Adrenal gland (tissue), 12 donors: ENCODE measurements around the gene CLEC16A. TPM values are rescaled to one million over a fixed set of nuclear protein-coding genes. Genes with fewer than 3 reads are reported as not detected.

ENCODE experiments used
- DNase-seq, 7 donors: peaks; one replicate each; pipeline ENCODE4 v3.0.0-alpha.2; 2019 to 2020
- H3K27ac ChIP-seq, 5 donors: fragments of 200-600 bp; sonication (generic) in 4 of 5; 1 replicate in 3 of 5; 2 replicates in 2 of 5; pipeline versions ENCODE4 v1.5.1 to v1.8.0; 2016 to 2020; ENCODE audit warnings: mild to moderate bottlenecking in 1 of 5
- H3K27me3 ChIP-seq: fragments of 200-600 bp; 2 replicates; pipeline ENCODE4 v1.8.0; 2021
- H3K36me3 ChIP-seq, 2 donors: fragments of 200-600 bp; replicated peaks in 1 of 2; 1 replicate in 1 of 2; 2 replicates in 1 of 2; pipeline versions ENCODE4 v1.5.1 to v1.8.0; 2018 to 2022
- H3K4me1 ChIP-seq, 2 donors: fragments of 200-600 bp; replicated peaks in 1 of 2; 1 replicate in 1 of 2; 2 replicates in 1 of 2; pipeline versions ENCODE4 v1.5.1 to v1.8.0; 2018 to 2021
- H3K4me3 ChIP-seq, 4 donors: fragments of 200-600 bp; sonication (generic) in 3 of 4; one replicate each; pipeline ENCODE4 v1.5.1; 2016 to 2018
- H3K9me3 ChIP-seq, 3 donors: fragments of 200-600 bp; sonication (generic) in 1 of 3; replicated peaks in 1 of 3; 1 replicate in 2 of 3; 2 replicates in 1 of 3; pipeline versions ENCODE4 v1.5.1 to v1.8.0; 2016 to 2021
- CTCF ChIP-seq, 6 experiments: fragments of 450-650 bp in 4 of 6; fragments of 200-600 bp in 2 of 6; sonication (generic) in 1 of 6; IDR thresholded peaks; 1 replicate in 5 of 6; 2 replicates in 1 of 6; pipeline versions ENCODE4 v1.5.1 to v1.8.0; 2016 to 2021; ENCODE audit warnings: antibody characterized with exemption in 6 of 6, mild to moderate bottlenecking in 2 of 6, moderate library complexity in 1 of 6
- POLR2A ChIP-seq, 2 donors: fragments of 450-650 bp; IDR thresholded peaks; one replicate each; pipeline ENCODE4 v1.6.1; 2017; ENCODE audit warnings: antibody characterized with exemption in 2 of 2, mild to moderate bottlenecking in 2 of 2, moderate library complexity in 1 of 2
- WGBS, 4 donors: extraction: QIAGEN DNeasy Blood & Tissue Kit in 2 of 4; methylation state at CpG; one replicate each; pipeline versions ENCODE4 v1.1.5 to v1.1.7; 2013 to 2017; 5-methylcytosine and 5-hydroxymethylcytosine counted together
- intact Hi-C, 2 donors: fragments of 100-400 bp; cut with DNase I; formaldehyde crosslinking; loops; one replicate each; pipeline versions ENCODE4 v1.14.1 to v1.15.0; 2022 to 2023
- polyA plus RNA-seq, 3 donors: library from polyadenylated mRNA; stranded (reverse); fragments of 200-250 nt in 2 of 3; fragments of 350-450 nt in 1 of 3; fragmentation: Illumina TruSeq in 1 of 3; extraction: RNeasy Lipid Tissue Mini Kit (QIAGEN cat#74804) in 1 of 3; gene quantifications; one replicate each; pipeline ENCODE4 v1.2.3, GENCODE V29; 2013 to 2014
- total RNA-seq, 9 donors: library from RNA; depleted of rRNA in 4 of 9; stranded (reverse); fragments of >200 nt in 4 of 9; fragments of 120-200 nt in 1 of 9; fragmentation: NEBNext Ultra II Directional in 1 of 9; extraction: Animal tissue kit (Norgen Biotek cat#: 25700) in 1 of 9; gene quantifications; one replicate each; pipeline versions ENCODE4 v1.1.0 to v1.2.4, GENCODE V29; 2013 to 2023
- donor health status: healthy with polysubstance abuse.
- donor health status: Bipolar disorder and iron deficiency.
- donor health status: DM: yes; HTN: yes; CAD: no.
- donor health status: DM: no; HTN: no; CAD: no.
- donor health status: DM: no; HTN: no; CAD: no.
- donor health status: DM: yes; HTN: yes; CAD: no.

CLEC16A gene
- total and polyA plus RNA-seq, 12 donors = 14.0 to 37.2 (median 27.6) TPM

- intact Hi-C loops = no loop called here
- Histone ChIP-seq H3K27me3 (no peaks in the 10 kb centered on the region), H3K4me3 (no peak overlapping the region), H3K9me3 (no peaks in the 10 kb centered on the region), H3K4me1 (no peaks in the 10 kb centered on the region), H3K36me3 (peaks cover 0 to 20% of the 10 kb centered on the region in 2 donors), H3K27ac (peak overlapping the region in 1 of 5 donors; percentile 0)
- TF ChIP-seq CTCF (IDR thresholded peaks at IDR 0.05) = no peak
- no peak for TF ChIP-seq POLR2A (IDR thresholded peaks at IDR 0.05)
- WGBS, 4 donors = 92 to 96% (median 94%) methylated on average over 13 to 14 of the region's 14 CpGs
- no peak for DNase-seq
These were observed 34.6 kb downstream of the CLEC16A start for GRCh38 chr16:10978871-10979446.

- no peaks in the 10 kb centered on the region for H3K27me3 ChIP-seq
- H3K9me3 ChIP-seq = no peaks in the 10 kb centered on the region
- intact Hi-C loops = no loop called here
- no peaks in the 10 kb centered on the region for H3K4me1 ChIP-seq
- peak overlapping the region in 1 of 5 donors; percentile 14 for H3K27ac ChIP-seq
- TF ChIP-seq POLR2A (IDR thresholded peaks at IDR 0.05) (no peak), CTCF (IDR thresholded peaks at IDR 0.05) (no peak)
- 80 to 86% (median 83%) methylated on average over 17 to 19 of the region's 19 CpGs for WGBS, 4 donors
- no peak for DNase-seq
- peaks cover 0 to 20% of the 10 kb centered on the region in 2 donors for H3K36me3 ChIP-seq
- H3K4me3 ChIP-seq = no peak overlapping the region
These were observed 35.6 kb downstream of the CLEC16A start for GRCh38 chr16:10979717-10980601.

- intact Hi-C loops = no loop called here
- no peak for TF ChIP-seq CTCF (IDR thresholded peaks at IDR 0.05)
- no peak for TF ChIP-seq POLR2A (IDR thresholded peaks at IDR 0.05)
- peaks cover 0 to 20% of the 10 kb centered on the region in 2 donors for H3K36me3 ChIP-seq
These were observed 36.4 kb downstream of the CLEC16A start for GRCh38 chr16:10980813-10981212.

GRCh38 chr16:10981697-10982216, 37.4 kb downstream of the CLEC16A start:
- Histone ChIP-seq H3K9me3 (no peaks in the 10 kb centered on the region), H3K27me3 (no peaks in the 10 kb centered on the region), H3K4me3 (no peak overlapping the region), H3K36me3 (peaks cover 0 to 20% of the 10 kb centered on the region in 2 donors), H3K4me1 (no peaks in the 10 kb centered on the region), H3K27ac (peak overlapping the region in 1 of 5 donors; percentile 32)
- intact Hi-C loops = no loop called here
- WGBS, 4 donors = 86 to 97% (median 88%) methylated on average over 4 of the region's 4 CpGs
- DNase-seq = no peak
- no peak for TF ChIP-seq CTCF (IDR thresholded peaks at IDR 0.05)
- no peak for TF ChIP-seq POLR2A (IDR thresholded peaks at IDR 0.05)

More at GRCh38 chr16:10980813-10981212, 36.4 kb downstream of the CLEC16A start:
- DNase-seq = no peak
- H3K27me3 ChIP-seq = no peaks in the 10 kb centered on the region
- no peak overlapping the region for H3K4me3 ChIP-seq
- no peaks in the 10 kb centered on the region for H3K4me1 ChIP-seq
- no peak overlapping the region for H3K27ac ChIP-seq
- no peaks in the 10 kb centered on the region for H3K9me3 ChIP-seq
- WGBS, 4 donors = 90 to 97% (median 94%) methylated on average over 3 of the region's 3 CpGs
